ENCODE results near the gene LRRC4C.

- TF ChIP-seq POLR2A (IDR thresholded peaks at IDR 0.05): no peak
- TF ChIP-seq CTCF (IDR thresholded peaks at IDR 0.05): no peak
Observed at GRCh38 chr11:41383768-41384167, 75.7 kb downstream of the LRRC4C start.
